Amniotic epithelial cell (primary cell): ENCODE data around the gene AQP12B.

Source experiments
- DNase-seq: peaks from one replicate; pipeline ENCODE4 v3.0.0-alpha.2; 2010; ENCODE audit warnings: low read depth

The AQP12B gene

DNA sequence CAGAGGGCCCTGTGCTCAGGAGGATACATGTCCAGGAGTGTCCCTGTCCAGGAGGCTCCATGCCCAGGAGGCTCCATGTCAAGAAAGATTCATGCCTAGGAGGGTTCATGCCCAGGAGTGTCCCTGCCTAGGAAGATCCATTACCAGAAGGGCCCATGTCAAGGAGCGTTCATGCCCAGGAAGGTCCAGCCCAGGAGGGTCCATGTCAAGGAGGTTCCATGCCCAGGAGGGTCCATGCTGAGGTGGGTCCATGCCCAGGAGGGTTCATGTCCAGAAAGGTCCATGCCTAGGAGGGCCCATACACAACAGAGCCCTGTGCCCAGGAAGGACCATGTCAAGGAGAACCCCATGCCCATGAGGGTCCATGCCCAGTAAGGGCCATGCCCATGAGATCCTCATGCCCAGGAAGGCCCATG is 50.4 kb downstream of the AQP12B start:
- DNase-seq, result no peak

- no peak for DNase-seq
These were observed 51.0 kb downstream of the AQP12B start for GRCh38 chr2:240631548-240632305.

GRCh38 chr2:240630771-240631547 is 51.7 kb downstream of the AQP12B start:
- no peak for DNase-seq

GRCh38 chr2:240629968-240630770 is 52.5 kb downstream of the AQP12B start:
- no peak for DNase-seq

- no peak for DNase-seq
These were observed 53.1 kb downstream of the AQP12B start for GRCh38 chr2:240629619-240629967.

DNA sequence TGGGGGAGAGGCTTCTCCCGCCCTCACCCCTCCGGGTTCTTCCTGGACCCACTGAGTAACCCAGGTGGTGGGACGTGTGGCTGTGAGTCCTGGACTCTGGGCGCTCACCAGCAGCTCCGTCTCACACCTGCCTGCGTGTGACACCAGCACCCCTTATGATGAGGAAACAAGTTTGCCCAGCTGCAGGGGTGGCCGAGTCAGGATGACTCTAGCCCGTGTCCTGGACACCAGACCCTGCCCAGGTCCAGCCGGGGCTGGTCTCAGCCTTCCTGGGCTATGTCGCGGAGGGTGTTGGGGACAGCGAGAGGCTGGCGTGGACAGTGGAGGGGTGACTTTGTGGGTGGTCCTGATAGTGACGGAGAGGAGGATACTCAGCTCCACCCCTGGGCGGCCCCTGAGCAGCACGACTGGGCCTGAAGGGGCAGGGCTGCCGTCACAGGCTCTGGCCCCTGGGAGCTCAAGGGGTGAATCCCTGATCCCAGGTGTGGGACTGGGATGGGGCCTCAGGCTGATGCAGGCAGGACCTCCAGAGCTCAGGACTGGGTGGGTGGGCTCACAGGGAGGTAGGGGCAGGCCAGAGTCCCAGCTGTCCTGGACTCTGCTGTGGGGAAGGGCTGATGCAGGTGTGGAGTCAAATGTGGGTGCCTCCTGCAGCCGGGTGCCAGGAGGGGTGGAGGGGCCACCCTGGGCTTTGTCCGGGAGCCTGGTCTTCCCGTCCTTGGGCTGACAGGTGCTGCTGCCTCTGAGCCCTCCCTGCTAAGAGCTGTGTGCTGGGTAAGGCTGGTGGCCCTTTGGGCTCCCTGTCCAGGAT is 53.7 kb downstream of the AQP12B start:
- no peak for DNase-seq

DNA sequence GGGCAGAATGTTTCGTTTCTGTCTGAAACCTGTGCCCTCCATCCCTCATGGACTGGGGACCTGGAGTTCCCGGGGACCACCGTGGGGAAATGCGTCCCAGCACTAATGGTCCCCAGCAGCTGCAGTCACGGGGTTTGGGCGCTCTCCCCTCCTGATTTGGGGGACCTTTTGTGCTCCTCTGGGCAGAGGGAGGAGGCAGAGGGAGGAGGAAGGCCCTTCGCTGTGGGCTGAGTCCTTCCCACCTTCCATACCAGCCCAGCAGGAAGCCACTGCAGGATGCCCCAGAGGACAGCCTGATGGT is 54.2 kb downstream of the AQP12B start:
- no peak for DNase-seq

DNA sequence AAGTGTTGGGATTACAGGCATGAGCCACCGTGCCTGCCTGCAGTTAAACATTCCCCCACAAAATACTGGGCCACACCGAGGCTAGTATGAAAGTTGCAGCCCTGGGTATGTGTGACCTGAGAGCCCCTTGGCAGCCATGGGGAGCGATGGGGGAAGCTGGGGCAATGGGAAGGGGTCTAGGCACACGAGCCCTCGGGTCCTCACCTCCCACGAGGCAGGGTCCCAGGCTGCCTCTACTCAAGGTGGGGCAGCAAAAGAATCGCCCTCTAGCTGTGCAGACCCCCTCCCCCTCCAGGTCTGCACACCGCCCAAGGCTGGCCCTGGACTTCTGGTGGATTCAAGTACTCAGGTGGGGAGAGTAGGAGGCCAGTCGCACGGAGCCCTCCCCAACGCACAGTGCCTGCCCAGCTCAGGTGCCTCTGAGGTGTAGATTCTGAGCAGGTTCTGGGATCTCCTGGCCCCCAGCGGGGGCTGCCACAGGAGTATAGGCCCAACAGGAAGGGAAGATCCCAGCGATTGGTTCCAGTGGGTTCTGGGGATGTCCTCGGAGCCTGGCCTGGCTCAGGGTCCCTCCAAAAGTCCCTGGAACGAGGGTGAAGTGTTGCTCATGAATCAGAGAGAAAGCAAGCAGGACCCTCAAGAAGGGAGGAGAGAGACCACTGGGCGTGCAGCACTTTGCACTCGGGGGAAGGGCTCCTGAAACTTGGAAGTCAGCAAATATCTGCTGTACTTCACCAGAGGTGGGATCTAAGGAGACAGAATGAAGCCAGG is 54.8 kb downstream of the AQP12B start:
- DNase-seq, result no peak

DNA sequence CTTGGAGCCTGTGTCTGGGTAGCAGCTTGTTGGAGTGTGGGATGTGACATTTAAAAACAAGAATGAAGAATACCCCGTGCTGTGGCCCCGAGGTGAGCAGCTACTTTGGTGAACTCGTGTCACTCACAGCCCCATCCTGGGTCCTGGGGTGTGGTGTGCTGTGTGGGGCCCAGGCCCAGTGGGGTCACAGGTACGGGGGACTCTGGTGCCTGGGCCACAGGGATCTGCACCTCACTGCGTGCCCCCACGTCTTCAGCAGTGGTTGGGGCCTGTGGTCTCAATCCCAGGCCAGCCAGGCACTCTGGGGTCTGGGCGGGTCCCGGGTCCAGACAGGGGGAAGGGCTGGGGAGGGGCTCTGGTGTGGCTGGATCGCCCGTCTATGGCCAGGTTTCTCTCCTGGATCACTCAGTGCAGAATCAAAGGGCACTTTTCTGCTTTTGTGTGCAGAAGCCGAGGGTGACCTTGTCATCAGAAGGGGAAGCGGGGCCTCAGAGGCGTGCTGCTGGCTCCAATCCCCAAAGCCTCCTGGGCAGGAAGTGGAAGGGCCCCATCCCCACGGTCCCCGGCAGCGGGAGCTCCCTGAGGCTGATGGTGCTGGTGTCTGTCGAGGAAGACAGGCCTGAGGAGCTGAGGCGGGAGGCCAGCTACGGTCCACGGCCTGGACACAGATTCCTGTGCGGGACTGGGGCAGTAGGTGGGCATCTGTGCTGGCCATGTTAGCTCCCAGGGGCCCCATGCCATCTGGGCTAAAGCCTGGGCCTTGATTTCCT is 56.0 kb downstream of the AQP12B start:
- DNase-seq, result no peak
